ENCODE measurements around the gene CCDC12.

Gene CCDC12

DNA sequence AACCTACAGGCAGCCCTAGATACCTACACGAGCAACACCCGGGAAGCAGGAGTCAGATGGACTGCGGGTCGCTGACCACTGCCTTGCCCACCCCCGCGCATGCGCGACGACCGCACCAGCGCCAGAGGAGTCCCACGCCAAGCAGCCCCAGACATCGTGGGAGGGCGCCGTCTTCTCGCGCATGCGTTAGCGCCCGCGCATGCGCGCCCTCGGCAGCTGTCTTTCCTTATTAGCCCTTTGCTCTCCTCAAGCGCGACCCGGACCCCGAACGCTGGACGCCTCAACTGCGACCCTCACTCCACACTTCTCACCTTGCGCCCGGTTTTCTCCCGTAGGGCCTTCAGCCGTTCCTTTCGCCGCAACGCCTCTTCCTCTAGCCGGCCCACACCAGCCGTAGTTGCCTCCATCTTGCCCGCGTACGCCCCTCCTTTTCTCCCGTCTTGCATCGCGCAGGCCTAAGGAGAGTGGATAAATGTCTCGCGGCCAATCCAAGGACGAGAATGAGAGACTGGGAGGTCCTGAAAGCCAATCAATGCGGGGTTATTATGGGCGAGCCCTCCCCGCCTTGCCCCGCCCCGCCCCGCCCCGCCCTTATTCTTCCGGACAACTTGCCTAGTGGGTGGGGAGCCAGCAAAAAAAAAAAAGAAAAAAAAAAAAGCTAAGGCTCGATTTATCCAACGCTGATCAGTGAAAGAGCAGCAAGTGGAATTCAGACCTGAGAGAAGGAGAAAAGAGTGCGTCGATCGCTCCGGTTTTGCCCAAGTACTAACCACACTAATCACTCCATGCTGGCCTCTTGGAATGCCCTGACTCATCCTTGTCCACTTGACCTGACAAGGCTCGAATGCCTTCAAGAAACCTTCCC is at the start of gene CCDC12:
Gene CCDC12, minus strand, starts transcription at position 420 of the 865 bp plus-strand sequence. Its CDS starts 13 bp downstream, at position 407.
- Histone ChIP-seq H3K36me3 (ENCODE audit: control insufficient read depth, insufficient read depth, low read length) (no peaks in the 10 kb centered on the region), H3K9ac (ENCODE audit: low read length) (peak within 1 kb of the TSS; percentile 98), H3K27ac (ENCODE audit: low read depth, low read length) (peak within 1 kb of the TSS; percentile 92), H3K4me3 (ENCODE audit: low read depth, low read length) (peak within 1 kb of the TSS; percentile 93), H3K4me1 (ENCODE audit: control insufficient read depth, insufficient read depth, low read length) (peaks cover 16% of the 10 kb centered on the region), H3K9me3 (ENCODE audit: control insufficient read depth, insufficient read depth, low read depth, low read length) (no peaks in the 10 kb centered on the region), H3K27me3 (ENCODE audit: control insufficient read depth, insufficient read depth, low read length) (peaks cover 9% of the 10 kb centered on the region; the same call in 1 of the 2 replicates)

DNA sequence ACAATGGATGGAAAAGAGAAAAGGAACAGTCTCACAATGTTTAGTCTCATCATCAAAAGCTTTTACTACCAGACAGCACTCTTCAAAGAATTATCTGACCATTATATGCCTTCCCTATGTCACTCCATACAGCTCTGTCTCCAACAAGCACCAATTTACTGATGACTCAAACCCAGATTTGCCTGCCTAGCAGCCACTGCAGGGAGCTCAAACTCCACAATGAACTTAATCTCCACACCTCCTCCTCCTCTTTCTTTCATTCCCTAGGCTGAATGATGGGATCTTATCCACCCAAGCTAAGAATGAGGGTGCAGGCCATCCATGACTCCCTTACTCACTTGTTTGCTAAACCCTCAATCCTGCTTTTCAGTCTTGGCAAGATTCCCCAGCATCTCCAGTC is 48.4 kb upstream of the CCDC12 start:
- no peak overlapping the region for H3K9ac ChIP-seq (ENCODE audit: low read length)
- H3K27me3 ChIP-seq (ENCODE audit: control insufficient read depth, insufficient read depth, low read length): no peaks in the 10 kb centered on the region
- H3K4me3 ChIP-seq (ENCODE audit: low read depth, low read length): no peak overlapping the region
- H3K27ac ChIP-seq (ENCODE audit: low read depth, low read length): no peak overlapping the region; the same call in 1 of the 2 replicates
- H3K4me1 ChIP-seq (ENCODE audit: control insufficient read depth, insufficient read depth, low read length): peaks cover 12% of the 10 kb centered on the region
- peaks cover 8% of the 10 kb centered on the region for H3K36me3 ChIP-seq (ENCODE audit: control insufficient read depth, insufficient read depth, low read length)
- no peaks in the 10 kb centered on the region for H3K9me3 ChIP-seq (ENCODE audit: control insufficient read depth, insufficient read depth, low read depth, low read length)

DNA sequence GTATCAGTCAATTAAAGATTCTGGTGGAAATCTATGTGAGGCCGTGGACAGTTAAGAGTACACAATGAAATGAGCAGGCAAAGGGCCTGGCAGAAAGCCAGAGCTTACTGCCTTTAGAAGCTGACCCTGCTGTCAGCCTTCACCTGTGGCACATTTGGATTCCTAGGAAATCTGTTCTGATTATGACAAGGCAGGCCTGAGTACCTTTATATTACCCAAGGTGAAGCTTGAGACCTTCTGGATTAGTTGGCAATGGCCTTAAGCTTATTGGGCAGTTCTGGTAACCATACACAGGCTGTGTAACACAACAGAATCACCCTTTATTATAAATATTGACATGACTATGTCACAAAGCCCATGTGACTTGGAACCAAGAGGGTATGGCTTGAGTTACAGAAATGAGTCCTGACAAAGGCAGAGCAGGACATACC is 46.1 kb upstream of the CCDC12 start:
- peaks cover 31% of the 10 kb centered on the region for H3K36me3 ChIP-seq (ENCODE audit: control insufficient read depth, insufficient read depth, low read length)

DNA sequence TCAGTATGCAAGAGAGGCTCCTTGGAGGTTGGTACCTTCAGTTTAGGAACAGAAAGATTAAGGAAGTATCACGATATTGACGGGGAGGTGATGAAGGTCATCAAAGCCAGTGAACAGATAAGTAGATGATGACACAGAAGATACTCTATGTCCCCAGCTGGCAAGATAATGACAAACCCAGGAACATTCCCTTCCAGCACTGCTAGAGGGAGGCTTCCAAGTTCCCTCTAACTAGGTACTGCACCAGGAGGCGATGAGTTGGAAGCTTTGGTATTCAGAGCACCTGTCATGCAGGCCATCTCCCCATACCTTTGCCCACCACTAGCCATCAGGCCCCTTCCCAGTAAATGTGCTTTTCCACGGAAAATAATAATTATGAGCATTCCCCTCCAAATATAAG is 43.8 kb upstream of the CCDC12 start:
- Histone ChIP-seq H3K9ac (ENCODE audit: low read length) (no peak overlapping the region), H3K36me3 (ENCODE audit: control insufficient read depth, insufficient read depth, low read length) (peaks cover 50% of the 10 kb centered on the region)

More for the DNA sequence above, 46.1 kb upstream of the CCDC12 start:
- Histone ChIP-seq H3K9me3 (ENCODE audit: control insufficient read depth, insufficient read depth, low read depth, low read length) (no peaks in the 10 kb centered on the region), H3K27me3 (ENCODE audit: control insufficient read depth, insufficient read depth, low read length) (no peaks in the 10 kb centered on the region), H3K4me1 (ENCODE audit: control insufficient read depth, insufficient read depth, low read length) (peaks cover 23% of the 10 kb centered on the region), H3K4me3 (ENCODE audit: low read depth, low read length) (no peak overlapping the region), H3K9ac (ENCODE audit: low read length) (no peak overlapping the region), H3K27ac (ENCODE audit: low read depth, low read length) (no peak overlapping the region)

DNA sequence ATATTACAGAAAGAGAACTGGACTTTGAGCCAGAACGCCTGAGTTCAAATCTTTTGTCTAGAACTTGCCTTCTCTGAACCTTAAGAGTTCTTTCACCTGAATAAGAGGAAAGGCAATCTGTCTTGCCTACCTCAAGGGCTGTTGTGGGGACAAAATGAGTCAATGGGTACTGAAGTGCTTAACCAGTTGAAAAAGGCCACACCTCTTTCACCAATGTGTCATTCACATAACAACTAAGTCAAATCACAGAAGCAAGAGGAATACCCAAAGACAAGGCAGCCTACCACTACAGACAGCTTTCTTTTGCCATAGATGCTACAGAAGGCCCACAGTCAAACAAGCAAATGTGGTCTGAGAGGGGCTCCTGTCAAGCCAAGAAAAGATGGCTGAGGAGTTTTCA is 42.7 kb upstream of the CCDC12 start:
- H3K27me3 ChIP-seq (ENCODE audit: control insufficient read depth, insufficient read depth, low read length): no peaks in the 10 kb centered on the region
- no peaks in the 10 kb centered on the region for H3K9me3 ChIP-seq (ENCODE audit: control insufficient read depth, insufficient read depth, low read depth, low read length)
- peaks cover 17% of the 10 kb centered on the region; the same call in 1 of the 2 replicates for H3K4me1 ChIP-seq (ENCODE audit: control insufficient read depth, insufficient read depth, low read length)
- no peak overlapping the region for H3K9ac ChIP-seq (ENCODE audit: low read length)
- H3K4me3 ChIP-seq (ENCODE audit: low read depth, low read length): no peak overlapping the region
- H3K36me3 ChIP-seq (ENCODE audit: control insufficient read depth, insufficient read depth, low read length): peaks cover 53% of the 10 kb centered on the region
- H3K27ac ChIP-seq (ENCODE audit: low read depth, low read length): no peak overlapping the region

More for the DNA sequence above, 43.8 kb upstream of the CCDC12 start:
- H3K9me3 ChIP-seq (ENCODE audit: control insufficient read depth, insufficient read depth, low read depth, low read length): no peaks in the 10 kb centered on the region
- H3K4me1 ChIP-seq (ENCODE audit: control insufficient read depth, insufficient read depth, low read length): peaks cover 24% of the 10 kb centered on the region
- H3K27me3 ChIP-seq (ENCODE audit: control insufficient read depth, insufficient read depth, low read length): no peaks in the 10 kb centered on the region
- H3K4me3 ChIP-seq (ENCODE audit: low read depth, low read length): no peak overlapping the region
- H3K27ac ChIP-seq (ENCODE audit: low read depth, low read length): no peak overlapping the region

DNA sequence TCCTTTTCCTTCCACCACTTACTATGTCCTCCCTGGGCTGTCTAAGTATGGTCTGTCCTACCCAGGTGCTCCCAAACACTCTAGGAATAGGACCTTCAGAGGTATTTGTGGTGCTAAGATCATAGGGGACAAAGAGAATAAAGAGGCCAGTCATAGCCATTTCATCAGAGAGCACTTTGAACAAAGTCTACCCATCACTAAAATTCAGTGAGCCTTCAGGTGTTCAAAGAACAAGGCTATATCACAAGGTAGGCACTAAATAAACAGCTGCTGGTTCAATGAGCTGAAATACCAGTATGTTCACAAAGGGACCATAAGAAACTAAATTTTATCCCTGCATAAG is 41.7 kb upstream of the CCDC12 start:
- Histone ChIP-seq H3K4me1 (ENCODE audit: control insufficient read depth, insufficient read depth, low read length) (peaks cover 17% of the 10 kb centered on the region; the same call in 1 of the 2 replicates), H3K36me3 (ENCODE audit: control insufficient read depth, insufficient read depth, low read length) (peaks cover 60% of the 10 kb centered on the region), H3K27me3 (ENCODE audit: control insufficient read depth, insufficient read depth, low read length) (no peaks in the 10 kb centered on the region)

DNA sequence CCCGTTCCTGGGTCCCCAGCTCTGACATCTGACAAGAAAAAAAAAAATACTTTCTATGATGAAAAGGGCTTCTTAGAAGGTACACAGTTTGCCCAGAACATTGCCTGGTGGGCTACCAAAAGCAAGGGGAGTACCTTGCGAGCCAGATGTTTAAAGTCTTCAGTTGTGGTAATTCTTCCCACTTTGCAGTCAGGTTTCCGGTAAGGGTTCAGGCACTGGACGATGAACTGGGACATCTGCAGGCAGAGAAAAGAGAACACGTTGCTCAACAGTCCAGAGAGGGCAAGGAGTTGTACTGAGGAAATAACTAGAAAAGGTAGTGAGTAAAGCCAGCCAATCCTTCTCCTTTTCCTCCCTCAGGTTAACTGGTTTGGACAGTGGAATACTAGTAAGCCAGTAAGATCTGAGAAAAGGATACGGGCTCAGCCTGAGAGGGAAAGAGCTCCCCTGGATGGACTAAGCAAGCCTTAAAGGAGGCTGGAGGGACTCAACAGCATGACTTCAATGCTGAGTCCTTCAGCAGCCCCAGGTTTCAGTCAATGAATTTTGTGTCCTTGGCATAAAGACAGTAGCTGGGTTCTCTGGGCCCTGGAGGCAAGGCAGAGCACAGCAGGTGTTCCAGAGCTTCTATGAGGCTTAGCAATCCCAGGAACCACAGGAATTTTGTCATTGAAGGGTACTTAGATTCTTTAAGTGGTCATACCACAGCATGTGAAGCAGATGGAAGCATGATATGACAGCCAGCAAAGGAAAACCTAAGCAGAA is 41.1 kb upstream of the CCDC12 start:
- H3K4me3 ChIP-seq (ENCODE audit: low read depth, low read length): no peak overlapping the region

More for the DNA sequence above, 41.7 kb upstream of the CCDC12 start:
- Histone ChIP-seq H3K27ac (ENCODE audit: low read depth, low read length) (no peak overlapping the region), H3K9me3 (ENCODE audit: control insufficient read depth, insufficient read depth, low read depth, low read length) (no peaks in the 10 kb centered on the region), H3K9ac (ENCODE audit: low read length) (no peak overlapping the region), H3K4me3 (ENCODE audit: low read depth, low read length) (no peak overlapping the region)

GRCh38 chr3:47016934-47017435 is 40.4 kb upstream of the CCDC12 start:
- Histone ChIP-seq H3K9me3 (ENCODE audit: control insufficient read depth, insufficient read depth, low read depth, low read length) (no peaks in the 10 kb centered on the region), H3K4me3 (ENCODE audit: low read depth, low read length) (no peak overlapping the region), H3K36me3 (ENCODE audit: control insufficient read depth, insufficient read depth, low read length) (peaks cover 57% of the 10 kb centered on the region), H3K9ac (ENCODE audit: low read length) (no peak overlapping the region), H3K27ac (ENCODE audit: low read depth, low read length) (no peak overlapping the region), H3K4me1 (ENCODE audit: control insufficient read depth, insufficient read depth, low read length) (peaks cover 17% of the 10 kb centered on the region; the same call in 1 of the 2 replicates), H3K27me3 (ENCODE audit: control insufficient read depth, insufficient read depth, low read length) (no peaks in the 10 kb centered on the region)

More for the DNA sequence above, 41.1 kb upstream of the CCDC12 start:
- Histone ChIP-seq H3K36me3 (ENCODE audit: control insufficient read depth, insufficient read depth, low read length) (peaks cover 59% of the 10 kb centered on the region), H3K9me3 (ENCODE audit: control insufficient read depth, insufficient read depth, low read depth, low read length) (no peaks in the 10 kb centered on the region), H3K27ac (ENCODE audit: low read depth, low read length) (no peak overlapping the region), H3K27me3 (ENCODE audit: control insufficient read depth, insufficient read depth, low read length) (no peaks in the 10 kb centered on the region), H3K4me1 (ENCODE audit: control insufficient read depth, insufficient read depth, low read length) (peaks cover 17% of the 10 kb centered on the region; the same call in 1 of the 2 replicates), H3K9ac (ENCODE audit: low read length) (no peak overlapping the region)

GRCh38 chr3:47016086-47016933 is 39.8 kb upstream of the CCDC12 start:
- Histone ChIP-seq H3K4me3 (ENCODE audit: low read depth, low read length) (no peak overlapping the region), H3K9ac (ENCODE audit: low read length) (no peak overlapping the region), H3K4me1 (ENCODE audit: control insufficient read depth, insufficient read depth, low read length) (peaks cover 17% of the 10 kb centered on the region; the same call in 1 of the 2 replicates), H3K27ac (ENCODE audit: low read depth, low read length) (no peak overlapping the region), H3K9me3 (ENCODE audit: control insufficient read depth, insufficient read depth, low read depth, low read length) (no peaks in the 10 kb centered on the region), H3K27me3 (ENCODE audit: control insufficient read depth, insufficient read depth, low read length) (no peaks in the 10 kb centered on the region), H3K36me3 (ENCODE audit: control insufficient read depth, insufficient read depth, low read length) (peaks cover 57% of the 10 kb centered on the region)

- peaks cover 53% of the 10 kb centered on the region for H3K36me3 ChIP-seq (ENCODE audit: control insufficient read depth, insufficient read depth, low read length)
- no peak overlapping the region for H3K9ac ChIP-seq (ENCODE audit: low read length)
Observed at GRCh38 chr3:47015151-47015550, 38.6 kb upstream of the CCDC12 start.

More at GRCh38 chr3:47015151-47015550, 38.6 kb upstream of the CCDC12 start:
- Histone ChIP-seq H3K4me1 (ENCODE audit: control insufficient read depth, insufficient read depth, low read length) (peaks cover 19% of the 10 kb centered on the region), H3K9me3 (ENCODE audit: control insufficient read depth, insufficient read depth, low read depth, low read length) (no peaks in the 10 kb centered on the region), H3K27me3 (ENCODE audit: control insufficient read depth, insufficient read depth, low read length) (no peaks in the 10 kb centered on the region), H3K27ac (ENCODE audit: low read depth, low read length) (no peak overlapping the region; the same call in 1 of the 2 replicates), H3K4me3 (ENCODE audit: low read depth, low read length) (no peak overlapping the region)
